Amniotic epithelial cell (primary cell): ENCODE results near the gene BIRC5.
"Not testable (repeated sequence)": the region's sequence is repeated elsewhere in the genome, so short reads cannot be mapped to it uniquely, and the experiment has no call there.

Experiments
- DNase-seq: peaks from one replicate; pipeline ENCODE4 v3.0.0-alpha.2; 2010; ENCODE audit warnings: low read depth

BIRC5 gene

GRCh38 chr17:78214016-78214705 lies at the start of gene BIRC5:
Gene BIRC5, plus strand, starts transcription at chr17:78214253. Its CDS starts 64 bp downstream, at chr17:78214317.
- DNase-seq, result peak; percentile 67

- DNase-seq, result no peak
Measured at GRCh38 chr17:78164748-78165607, 49.1 kb upstream of the BIRC5 start.

GRCh38 chr17:78166416-78166815 lies 47.6 kb upstream of the BIRC5 start:
- no peak for DNase-seq

- DNase-seq, result peak; percentile 25
Measured at GRCh38 chr17:78168242-78168902, 45.7 kb upstream of the BIRC5 start, which contains the start of gene SYNGR2. Gene SYNGR2, plus strand, starts transcription at chr17:78168581. Its CDS starts 36 bp downstream, at chr17:78168617.

GRCh38 chr17:78168903-78169793 lies 44.9 kb upstream of the BIRC5 start:
- peak; percentile 31 for DNase-seq

- no peak for DNase-seq
Measured at GRCh38 chr17:78170692-78171590, 43.1 kb upstream of the BIRC5 start.

- not testable (repeated sequence) for DNase-seq
Measured at GRCh38 chr17:78171591-78172248, 42.3 kb upstream of the BIRC5 start.

GRCh38 chr17:78172249-78173051 lies 41.6 kb upstream of the BIRC5 start:
- DNase-seq, result peak; percentile 34

GRCh38 chr17:78173097-78173715 lies 40.8 kb upstream of the BIRC5 start:
- DNase-seq, result no peak

- no peak for DNase-seq
Measured at GRCh38 chr17:78174346-78174869, 39.6 kb upstream of the BIRC5 start.

GRCh38 chr17:78174870-78175642 lies 39.0 kb upstream of the BIRC5 start:
- DNase-seq, result no peak

- no peak for DNase-seq
Measured at GRCh38 chr17:78175643-78175981, 38.4 kb upstream of the BIRC5 start.

GRCh38 chr17:78176548-78177025 lies 37.5 kb upstream of the BIRC5 start:
- DNase-seq, result peak; percentile 26

- DNase-seq, result peak; percentile 82
Measured at GRCh38 chr17:78179372-78179771, 34.7 kb upstream of the BIRC5 start.

GRCh38 chr17:78180083-78180482 lies 34.0 kb upstream of the BIRC5 start:
- DNase-seq, result peak; percentile 24

- DNase-seq, result no peak
Measured at GRCh38 chr17:78180508-78180907, 33.5 kb upstream of the BIRC5 start.

GRCh38 chr17:78182504-78182903 lies 31.5 kb upstream of the BIRC5 start:
- DNase-seq, result no peak

- DNase-seq, result no peak
Measured at GRCh38 chr17:78183916-78184315, 30.1 kb upstream of the BIRC5 start.
